ENCODE data around the gene ARHGEF7.

DNA sequence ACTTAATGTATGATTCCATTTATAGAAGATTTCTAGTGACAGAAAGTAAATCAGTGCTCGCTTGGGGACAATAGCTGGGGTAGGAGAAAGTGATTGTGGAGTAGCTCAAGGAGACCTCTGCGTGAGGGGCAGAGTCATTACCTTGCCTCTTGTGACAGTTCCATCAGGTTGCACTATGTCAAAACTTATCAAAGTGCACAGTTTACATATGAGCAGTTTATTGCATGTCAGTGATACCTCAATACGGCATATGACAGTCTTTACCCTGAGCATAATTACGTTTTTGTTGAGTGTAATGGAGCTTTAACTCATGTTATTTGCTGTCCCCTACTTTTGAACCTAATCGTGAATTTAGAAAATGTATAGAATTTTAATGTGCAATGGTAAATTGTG lies 15.0 kb downstream of the ARHGEF7 start:
- TF ChIP-seq CTCF (IDR thresholded peaks at IDR 0.05; ENCODE audit: insufficient read depth, low read depth, low read length) (no peak), EZH2 (IDR thresholded peaks at IDR 0.05; ENCODE audit: insufficient read depth, low read length) (no peak)
